ENCODE measurements around the gene GJA5.

The GJA5 gene

GRCh38 chr1:147798731-147799130, 38.3 kb upstream of the GJA5 start:
- H3K4me3 ChIP-seq (ENCODE audit: low read depth, low read length), result no peak overlapping the region
- CTCF ChIA-PET, result no interaction called here
- TF ChIP-seq, protein P1, sequence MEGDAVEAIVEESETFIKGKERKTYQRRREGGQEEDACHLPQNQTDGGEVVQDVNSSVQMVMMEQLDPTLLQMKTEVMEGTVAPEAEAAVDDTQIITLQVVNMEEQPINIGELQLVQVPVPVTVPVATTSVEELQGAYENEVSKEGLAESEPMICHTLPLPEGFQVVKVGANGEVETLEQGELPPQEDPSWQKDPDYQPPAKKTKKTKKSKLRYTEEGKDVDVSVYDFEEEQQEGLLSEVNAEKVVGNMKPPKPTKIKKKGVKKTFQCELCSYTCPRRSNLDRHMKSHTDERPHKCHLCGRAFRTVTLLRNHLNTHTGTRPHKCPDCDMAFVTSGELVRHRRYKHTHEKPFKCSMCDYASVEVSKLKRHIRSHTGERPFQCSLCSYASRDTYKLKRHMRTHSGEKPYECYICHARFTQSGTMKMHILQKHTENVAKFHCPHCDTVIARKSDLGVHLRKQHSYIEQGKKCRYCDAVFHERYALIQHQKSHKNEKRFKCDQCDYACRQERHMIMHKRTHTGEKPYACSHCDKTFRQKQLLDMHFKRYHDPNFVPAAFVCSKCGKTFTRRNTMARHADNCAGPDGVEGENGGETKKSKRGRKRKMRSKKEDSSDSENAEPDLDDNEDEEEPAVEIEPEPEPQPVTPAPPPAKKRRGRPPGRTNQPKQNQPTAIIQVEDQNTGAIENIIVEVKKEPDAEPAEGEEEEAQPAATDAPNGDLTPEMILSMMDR (IDR thresholded peaks at IDR 0.05; ENCODE audit: insufficient read depth, low read length, missing control alignments), result no peak
- no peak for DNase-seq (ENCODE audit: low read depth, low spot score)
- POLR2A ChIA-PET, result no interaction called here

DNA sequence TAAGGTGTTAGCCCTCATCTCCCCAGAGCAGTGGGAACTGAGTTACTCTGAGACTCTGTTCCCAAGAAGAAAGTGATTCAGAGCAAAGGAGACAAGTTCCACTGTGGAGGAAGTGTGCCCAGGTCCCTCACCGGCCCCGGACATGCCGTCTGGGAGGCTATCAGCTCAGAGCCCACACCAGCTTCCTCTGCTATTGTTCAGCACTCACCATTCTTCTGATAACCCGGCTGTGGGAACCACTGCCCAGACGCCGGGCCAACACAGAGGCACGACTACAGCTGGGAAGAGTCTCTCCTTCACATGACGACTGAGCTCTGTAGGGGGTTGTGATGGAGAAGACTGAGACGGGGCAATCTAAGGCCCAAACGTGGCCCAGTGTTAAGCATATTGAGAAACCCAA, 34.2 kb upstream of the GJA5 start:
- DNase-seq (ENCODE audit: low read depth, low spot score), result no peak
- ChIA-PET POLR2A (no interaction called here), CTCF (no interaction called here)
- TF ChIP-seq, protein P1 (IDR thresholded peaks at IDR 0.05; ENCODE audit: insufficient read depth, low read length, missing control alignments), result no peak
- H3K4me3 ChIP-seq (ENCODE audit: low read depth, low read length), result no peak overlapping the region

- ChIA-PET CTCF (no interaction called here), POLR2A (no interaction called here)
- no peak overlapping the region for H3K4me3 ChIP-seq (ENCODE audit: low read depth, low read length)
- TF ChIP-seq, protein P1 (IDR thresholded peaks at IDR 0.05; ENCODE audit: insufficient read depth, low read length, missing control alignments), result no peak
- DNase-seq (ENCODE audit: low read depth, low spot score), result no peak
Observed at GRCh38 chr1:147791876-147792275, 31.5 kb upstream of the GJA5 start.

- no peak overlapping the region for H3K4me3 ChIP-seq (ENCODE audit: low read depth, low read length)
- POLR2A ChIA-PET, result no interaction called here
- CTCF ChIA-PET, result no interaction called here
- TF ChIP-seq, protein P1 (IDR thresholded peaks at IDR 0.05; ENCODE audit: insufficient read depth, low read length, missing control alignments), result no peak
- DNase-seq (ENCODE audit: low read depth, low spot score), result no peak
Observed at GRCh38 chr1:147787765-147788164, 27.4 kb upstream of the GJA5 start.

- TF ChIP-seq, protein P1 (IDR thresholded peaks at IDR 0.05; ENCODE audit: insufficient read depth, low read length, missing control alignments), result no peak
- no peak overlapping the region for H3K4me3 ChIP-seq (ENCODE audit: low read depth, low read length)
- CTCF ChIA-PET, result no interaction called here
- no peak for DNase-seq (ENCODE audit: low read depth, low spot score)
- POLR2A ChIA-PET, result no interaction called here
Observed at GRCh38 chr1:147786536-147786935, 26.1 kb upstream of the GJA5 start.

GRCh38 chr1:147785794-147786506, 25.5 kb upstream of the GJA5 start:
- H3K4me3 ChIP-seq (ENCODE audit: low read depth, low read length), result no peak overlapping the region
- TF ChIP-seq, protein P1 (IDR thresholded peaks at IDR 0.05; ENCODE audit: insufficient read depth, low read length, missing control alignments), result no peak
- CTCF ChIA-PET, result no interaction called here
- POLR2A ChIA-PET, result no interaction called here
- DNase-seq (ENCODE audit: low read depth, low spot score), result no peak

Measured in AG04449 (cell line).